GM21619 (cell line): ENCODE measurements around the gene TET2.

Experiments
- ATAC-seq: cut with Tn5 transposase; IDR thresholded peaks from one replicate; pipeline ENCODE4 v1.9.1; 2021; ENCODE audit not compliant: unreplicated experiment

The TET2 gene

DNA sequence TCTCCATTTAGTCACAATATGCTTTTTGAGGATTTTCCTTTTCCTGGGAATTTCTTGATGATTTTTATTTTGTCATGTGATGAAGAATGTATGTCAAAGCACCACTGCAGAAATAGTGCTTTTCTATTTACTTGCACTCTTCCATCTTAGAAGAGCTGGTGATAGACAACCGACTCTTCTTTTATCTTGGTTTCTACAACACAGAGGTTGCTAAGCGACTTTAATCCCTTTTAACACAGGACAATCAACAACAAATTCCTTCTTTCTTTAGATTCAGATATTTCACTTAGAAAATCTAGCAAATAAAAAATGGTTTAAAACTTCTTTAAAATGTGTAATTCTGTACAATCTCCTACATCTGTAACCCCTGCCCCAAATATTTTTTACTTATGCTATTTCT lies 34.6 kb downstream of the TET2 start:
- ATAC-seq: no peak

DNA sequence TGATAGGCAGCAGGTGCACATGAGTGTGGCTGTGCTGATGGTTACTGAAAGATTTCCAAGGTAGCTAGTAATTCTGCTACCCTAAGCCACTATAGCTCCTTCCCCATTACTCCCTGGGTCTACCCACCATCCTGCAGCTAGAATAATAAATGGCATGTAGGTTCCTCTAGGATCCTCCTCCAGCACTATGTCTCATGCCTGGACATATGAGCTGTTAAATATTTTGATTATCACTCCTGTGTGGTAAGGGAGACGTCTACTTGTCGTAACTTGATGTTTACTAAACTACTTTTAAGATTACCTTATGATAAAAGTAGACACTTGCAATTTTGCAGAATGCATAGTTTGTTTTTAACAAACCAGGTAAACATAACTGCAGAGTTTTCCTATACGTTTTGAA lies 35.5 kb downstream of the TET2 start:
- no peak for ATAC-seq

DNA sequence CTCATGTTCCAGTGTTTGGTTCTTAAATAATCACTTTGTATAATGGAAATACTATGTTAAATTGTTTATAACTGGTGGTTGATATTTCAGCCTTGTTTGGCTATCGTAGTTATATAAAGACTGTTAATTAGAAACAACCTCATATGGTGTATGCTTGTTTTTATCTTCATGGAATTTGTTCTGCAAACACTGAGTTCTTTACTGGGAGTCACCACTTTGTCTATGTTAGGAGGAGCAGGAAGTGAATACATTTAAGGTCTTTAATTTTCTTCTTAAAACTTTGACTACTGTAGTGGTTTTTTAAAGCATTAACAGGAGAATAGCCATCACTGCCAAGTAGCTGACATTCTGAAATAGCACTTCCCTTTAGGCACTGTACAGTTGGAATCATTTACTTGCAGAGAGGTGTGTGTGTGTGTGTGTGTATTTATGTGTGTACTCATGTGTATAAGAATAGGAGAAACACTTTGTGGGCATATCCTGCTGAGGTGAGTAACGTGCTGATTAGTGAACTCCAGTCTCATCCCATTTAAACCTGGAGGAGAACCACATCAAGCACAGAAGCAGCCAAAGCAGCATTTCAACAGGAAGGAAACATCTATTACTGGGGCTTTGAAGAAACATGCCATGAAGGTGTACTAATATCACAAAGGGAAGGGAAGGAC lies 37.8 kb downstream of the TET2 start:
- ATAC-seq: no peak

DNA sequence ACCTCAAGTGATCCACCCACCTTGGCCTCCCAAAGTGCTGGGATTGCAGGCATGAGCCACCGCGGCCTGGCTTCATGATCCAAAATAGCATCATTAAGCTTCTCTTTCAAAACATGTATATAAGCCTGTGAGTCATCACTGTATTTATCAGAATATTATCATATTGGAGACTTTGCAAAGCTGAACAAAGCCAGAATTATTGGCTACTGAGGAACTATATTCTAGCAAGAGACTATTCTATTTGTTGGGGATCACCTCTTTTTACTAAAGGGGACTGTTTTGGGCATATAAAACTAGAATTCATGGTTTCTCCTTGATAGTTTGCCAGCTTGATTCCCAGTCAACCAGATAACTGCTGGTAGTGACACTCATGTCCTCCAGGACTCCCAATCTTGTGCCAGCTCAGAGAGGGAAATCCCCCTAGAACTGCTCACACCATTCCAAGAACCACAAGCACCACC lies 40.1 kb downstream of the TET2 start:
- ATAC-seq: no peak

DNA sequence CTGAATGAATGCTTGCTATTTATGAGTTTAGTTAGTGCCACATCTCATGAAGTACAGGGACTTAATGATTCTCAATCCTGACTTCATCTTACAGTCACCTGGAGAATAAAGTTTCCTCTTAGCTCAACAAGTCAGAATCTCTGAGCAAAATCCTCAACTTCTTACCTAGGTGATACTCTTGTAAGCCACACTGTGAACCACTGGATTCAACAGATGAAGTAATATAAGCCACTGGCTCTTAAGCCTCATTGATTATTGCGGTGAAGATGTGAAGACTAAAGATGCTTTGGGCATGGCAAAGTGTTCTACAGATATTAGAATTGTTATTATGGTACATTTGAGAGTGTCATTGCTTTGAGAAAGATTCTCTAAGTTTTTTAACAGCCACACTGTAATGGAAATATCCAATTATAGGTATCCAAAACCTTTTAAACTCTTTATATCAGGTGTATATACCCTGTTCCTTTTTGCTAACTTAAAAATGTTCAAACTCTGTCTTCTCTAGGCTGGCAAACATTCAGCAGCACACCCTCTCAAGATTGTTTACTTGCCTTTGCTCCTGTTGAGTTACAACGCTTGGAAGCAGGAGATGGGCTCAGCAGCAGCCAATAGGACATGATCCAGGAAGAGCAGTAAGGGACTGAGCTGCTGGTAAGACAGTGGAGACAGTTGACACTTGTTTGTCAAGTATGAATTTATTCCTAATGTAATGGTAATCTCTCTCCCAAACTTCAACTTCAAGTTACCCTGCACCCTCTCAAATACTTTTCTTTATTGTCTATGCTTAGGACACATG lies 43.4 kb downstream of the TET2 start:
- no peak for ATAC-seq

DNA sequence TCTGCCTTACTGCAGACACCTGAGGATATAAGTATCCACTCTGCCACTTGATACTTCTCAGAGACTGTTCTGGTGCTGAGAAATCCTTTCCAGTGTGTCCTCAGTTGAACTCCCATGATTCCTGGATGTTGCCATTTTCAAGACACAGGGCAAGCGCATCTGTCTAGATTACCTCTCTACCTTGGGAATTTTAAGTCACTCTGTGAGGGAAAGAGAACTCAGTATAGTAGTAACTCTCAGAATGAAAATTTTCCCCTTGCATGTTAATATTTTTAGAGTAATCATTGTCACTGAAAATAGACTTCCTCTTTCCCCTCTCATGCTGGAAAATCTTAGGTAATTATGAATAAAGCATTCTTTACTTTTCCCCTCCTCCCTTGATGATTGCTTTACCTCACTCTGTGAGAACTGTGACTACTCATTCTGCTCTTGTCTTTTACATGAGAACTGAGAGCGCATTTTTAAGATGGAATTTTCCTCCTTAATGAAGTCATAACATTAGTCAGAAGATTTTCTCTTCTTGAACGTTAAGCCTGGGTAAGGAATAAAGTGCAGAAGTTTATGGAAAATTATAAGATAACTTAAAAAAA lies 45.0 kb downstream of the TET2 start:
- ATAC-seq: peak; percentile 49

DNA sequence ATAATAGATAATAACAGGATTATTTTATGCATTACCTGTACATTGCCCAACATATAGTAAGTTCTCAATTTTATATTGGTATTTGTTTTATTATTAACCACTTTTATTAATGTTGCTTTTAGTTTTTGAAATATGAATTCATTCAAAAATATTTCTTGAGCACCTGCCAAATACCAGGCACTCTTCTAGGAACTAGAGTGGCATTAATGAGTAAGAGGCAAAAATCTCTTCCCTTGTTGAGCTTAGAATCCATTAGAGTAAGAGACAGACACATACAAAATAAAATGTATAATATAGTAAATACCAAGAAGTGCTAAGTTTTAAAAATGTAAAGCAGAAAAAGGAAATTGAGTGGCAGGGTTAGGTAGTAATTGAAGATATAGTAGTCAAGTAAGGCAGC lies 45.8 kb downstream of the TET2 start:
- ATAC-seq: no peak

DNA sequence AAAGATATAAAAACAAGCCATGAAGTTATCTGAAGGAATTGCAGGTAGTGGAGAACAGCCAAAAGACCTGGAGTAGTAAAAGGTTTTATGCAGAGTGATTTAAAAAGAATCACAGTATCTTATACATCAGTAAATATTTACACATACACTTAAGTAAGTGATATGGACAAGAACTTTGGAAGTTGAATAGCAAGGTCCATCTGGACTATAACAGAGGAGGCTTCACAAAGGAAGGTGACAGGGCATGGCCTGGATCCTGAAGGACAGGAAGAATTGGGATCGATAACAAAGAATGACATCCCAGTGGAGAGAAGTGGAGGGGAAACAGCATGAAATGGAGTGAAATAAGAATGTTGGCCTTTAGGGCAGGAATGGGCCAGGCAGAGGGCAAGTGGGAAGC lies 46.2 kb downstream of the TET2 start:
- ATAC-seq: no peak

DNA sequence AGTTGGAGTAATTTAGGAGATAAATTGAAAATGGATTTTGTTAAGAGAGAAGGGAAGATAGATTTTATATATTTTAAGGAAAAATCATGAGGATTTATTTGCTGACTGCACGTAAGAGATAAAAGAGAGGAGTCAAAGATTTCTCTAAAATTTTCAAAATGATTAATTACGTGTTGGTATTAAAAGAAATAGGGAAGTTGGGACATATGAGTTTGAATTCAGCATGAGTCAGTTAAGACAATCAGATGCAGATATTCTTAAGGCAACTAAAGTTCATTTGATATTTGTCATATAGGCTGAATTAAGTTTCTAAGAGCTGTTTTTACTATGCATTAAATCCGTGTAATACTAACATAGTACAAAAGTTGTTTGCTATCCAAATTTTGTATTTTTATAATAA lies 46.9 kb downstream of the TET2 start:
- no peak for ATAC-seq

DNA sequence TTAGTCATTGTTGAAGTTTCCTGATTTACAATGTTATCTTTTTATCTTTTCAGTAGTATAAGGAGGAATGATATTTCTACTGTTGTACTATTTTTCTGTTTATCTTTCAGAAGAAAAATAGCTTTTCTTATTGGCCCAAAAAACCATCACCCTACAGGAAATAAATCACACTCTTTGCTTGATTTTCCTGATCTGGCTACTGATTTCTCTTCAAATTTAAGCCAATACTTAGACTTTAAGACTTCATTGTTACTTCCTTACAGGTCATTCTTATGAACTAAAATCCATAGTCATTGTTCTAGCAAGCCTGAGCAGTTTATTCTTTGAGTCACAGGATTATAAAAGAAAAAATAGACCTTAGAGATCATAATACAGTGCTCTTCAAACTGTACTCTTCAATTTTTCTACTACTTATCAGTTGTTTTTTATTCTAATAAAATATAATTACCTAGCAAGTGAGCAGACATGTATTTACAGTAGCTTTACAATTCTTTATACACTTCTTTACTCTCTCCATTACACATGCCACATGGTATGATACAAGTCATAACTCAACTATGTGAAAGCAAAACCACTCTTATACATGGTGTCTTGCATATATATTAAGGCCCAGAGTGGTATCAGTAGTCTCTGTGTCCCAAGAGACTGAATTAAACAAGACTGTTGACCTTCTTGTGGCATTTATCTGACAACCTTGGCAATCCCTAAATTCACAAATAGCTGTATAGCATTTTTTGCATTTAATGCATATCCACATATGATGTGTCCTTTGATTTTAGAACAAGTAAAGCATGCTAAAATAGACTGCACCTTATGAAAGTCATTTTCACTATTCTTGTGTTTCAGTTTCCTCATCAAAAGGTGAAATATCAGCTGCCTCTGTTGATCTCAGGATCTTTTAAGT lies 47.9 kb downstream of the TET2 start:
- ATAC-seq: peak; percentile 88

DNA sequence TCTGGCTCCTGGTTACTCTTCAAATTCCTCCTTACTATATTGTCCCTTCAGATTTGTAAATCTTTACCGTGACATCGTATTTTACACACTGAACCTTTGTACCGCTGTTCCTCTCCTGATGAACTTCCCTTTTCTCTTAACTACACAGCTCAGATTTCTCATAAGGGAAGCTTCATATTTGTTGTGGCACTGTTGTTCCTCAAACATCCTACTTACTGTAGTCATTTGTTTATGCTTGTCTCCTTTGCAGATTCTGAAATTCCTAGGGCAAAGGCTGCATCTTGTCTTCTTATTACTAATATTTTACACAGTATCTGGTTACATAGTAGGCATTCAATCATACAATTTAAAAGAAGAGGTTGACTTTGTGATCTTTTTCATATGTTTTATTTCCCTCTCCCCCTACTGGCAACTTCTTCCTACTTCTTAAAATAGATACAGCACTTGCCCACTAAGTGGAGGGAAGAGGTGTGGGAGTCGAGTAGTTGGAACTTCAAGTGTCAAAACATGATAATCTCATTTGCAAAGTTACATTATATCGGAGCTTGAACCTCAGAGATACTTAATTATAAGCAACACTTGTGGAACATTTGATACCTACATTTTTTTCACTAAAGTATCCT lies 50.0 kb downstream of the TET2 start:
- no peak for ATAC-seq

DNA sequence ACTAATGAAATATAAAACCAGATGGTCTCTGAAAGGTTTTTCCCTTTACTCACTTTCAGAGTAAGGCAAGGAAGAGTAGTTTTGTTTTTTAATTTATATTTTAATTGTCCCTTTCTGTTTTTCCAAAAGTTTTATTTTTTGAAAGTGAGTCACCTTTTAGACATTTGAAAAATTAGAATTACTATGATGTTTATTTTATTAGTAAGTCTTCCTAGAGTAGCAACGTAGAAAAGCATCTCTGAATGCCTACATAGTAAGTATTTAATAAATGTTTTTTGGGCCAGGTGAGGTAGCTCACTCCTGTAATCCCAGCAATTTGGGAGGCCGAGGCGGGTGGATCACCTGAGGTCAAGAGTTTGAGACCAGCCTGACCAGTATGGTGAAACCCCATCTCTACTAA lies 51.1 kb downstream of the TET2 start:
- no peak for ATAC-seq

DNA sequence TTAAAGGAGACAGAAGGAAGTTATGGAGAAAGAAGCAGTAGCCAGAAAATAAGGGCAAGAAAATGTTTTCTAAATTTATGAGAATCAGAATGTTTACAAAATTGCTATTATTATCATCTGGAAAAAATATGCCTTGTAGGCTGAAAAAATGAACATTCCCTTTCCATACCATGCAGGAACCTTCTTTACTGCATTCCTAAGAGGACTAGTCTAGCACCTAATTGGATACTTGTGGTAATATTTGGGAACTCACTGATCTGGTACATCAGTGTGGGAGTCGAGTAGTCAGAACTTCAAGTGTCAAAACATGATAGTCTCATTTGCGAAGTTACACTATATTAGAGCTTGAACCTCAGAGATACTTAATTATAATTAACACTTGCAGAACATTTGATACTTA lies 51.9 kb downstream of the TET2 start:
- ATAC-seq: no peak

DNA sequence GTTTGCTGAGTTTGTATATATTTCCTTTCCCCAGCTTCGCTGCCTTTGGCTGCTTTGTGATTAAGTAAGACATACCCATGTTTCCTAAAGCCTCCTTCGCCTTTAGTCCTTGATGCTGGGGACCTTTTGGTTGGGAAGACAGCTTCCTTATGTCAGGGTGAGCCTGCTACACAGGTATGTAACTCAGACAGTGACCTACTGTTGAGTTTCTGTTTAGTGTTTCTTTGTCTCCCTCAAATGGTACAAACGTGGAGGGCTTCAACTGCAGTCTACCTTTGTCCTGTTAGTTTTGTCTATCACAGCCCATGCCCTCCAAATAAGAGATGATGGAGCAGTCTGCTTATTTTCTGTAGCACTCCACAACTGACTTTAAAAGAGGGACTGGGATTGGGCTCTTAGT lies 59.5 kb downstream of the TET2 start:
- ATAC-seq: no peak

DNA sequence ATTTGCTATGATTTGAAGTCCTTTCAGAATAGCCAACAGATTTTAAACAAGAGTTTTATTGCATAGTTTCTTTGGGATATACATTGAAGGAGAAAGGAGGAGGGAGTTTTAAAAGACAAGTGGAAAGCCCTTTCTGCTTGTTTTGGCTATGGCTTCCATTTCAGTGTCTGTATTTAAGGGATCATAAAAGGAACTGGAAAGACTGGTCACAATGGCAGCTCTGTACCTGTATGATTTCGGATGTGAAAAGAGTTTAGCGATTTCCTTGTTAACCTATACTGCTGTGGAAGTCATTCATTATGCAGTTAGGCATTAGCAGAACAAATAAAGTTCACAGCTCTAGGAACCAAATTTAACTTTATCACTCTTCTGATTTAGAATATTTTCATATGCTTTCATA lies 60.7 kb downstream of the TET2 start:
- ATAC-seq: no peak

DNA sequence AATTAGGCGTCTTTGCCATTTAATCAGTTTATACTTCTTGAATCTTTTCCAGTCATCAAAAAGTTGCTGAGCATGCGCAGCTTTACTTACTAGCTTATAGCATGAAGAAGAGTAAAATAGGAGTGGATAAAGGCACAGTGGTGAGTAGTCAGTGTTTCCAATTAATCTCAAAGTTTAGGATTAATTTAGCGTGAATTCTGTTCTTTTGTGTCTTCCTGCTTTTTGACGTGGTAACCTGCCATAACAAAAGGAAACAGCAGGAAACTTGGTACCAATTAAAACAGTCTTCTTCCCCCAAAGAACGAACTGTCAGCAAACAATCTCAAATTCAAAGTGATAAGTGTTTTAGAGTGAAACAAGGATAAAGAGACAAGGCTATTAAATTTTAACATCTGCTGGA lies 61.9 kb downstream of the TET2 start:
- no peak for ATAC-seq

DNA sequence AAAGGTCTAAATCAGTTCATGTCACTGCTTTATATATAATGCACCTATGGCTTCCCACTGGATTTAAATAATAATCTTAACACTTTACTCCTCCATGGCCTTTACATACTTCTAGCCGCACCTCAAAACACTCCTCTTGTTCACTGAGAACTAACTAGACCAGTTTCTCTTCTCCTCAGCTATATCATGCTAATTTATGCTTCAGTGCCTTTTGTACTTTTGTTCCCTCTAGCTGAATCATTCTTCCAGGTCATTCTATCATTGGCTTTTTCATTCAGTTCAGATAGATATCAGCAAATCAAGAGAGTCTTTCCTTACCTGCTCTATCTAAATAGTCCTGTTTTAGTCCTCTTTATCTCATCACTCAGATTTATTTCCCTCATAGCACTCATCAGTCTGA lies 64.2 kb downstream of the TET2 start:
- no peak for ATAC-seq

DNA sequence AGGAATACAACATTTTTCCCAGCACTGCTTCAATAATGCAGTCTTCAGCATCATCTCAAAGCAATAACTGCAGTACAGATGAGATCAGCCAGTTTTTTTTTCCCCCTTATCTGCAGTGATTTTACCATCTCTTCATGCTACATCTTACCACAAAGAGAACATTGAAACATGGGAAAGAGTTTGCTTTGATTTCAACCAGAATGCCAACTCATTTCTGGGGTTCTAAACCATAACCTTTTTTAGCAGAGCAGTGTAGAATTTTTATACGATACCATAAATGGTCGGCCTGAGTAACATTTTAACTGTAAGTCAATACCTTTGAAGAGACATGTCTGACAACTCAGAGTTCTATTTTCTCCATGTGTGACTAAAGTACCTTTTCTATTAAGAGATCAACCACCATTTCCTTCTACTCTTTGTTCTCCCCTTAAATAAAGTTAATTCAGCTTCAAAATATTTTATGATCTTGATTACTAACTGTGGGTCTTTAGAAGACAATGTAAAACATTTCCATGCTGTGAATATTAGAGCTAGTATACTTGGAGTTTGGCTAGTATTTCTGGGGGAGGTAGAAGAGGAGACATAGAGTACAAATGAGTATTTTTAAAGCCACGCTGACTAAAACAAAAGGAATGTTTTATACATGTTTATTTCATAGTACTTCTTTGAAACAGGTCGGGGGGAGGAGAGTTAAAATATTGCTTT lies 69.1 kb downstream of the TET2 start:
- peak; percentile 59 for ATAC-seq

DNA sequence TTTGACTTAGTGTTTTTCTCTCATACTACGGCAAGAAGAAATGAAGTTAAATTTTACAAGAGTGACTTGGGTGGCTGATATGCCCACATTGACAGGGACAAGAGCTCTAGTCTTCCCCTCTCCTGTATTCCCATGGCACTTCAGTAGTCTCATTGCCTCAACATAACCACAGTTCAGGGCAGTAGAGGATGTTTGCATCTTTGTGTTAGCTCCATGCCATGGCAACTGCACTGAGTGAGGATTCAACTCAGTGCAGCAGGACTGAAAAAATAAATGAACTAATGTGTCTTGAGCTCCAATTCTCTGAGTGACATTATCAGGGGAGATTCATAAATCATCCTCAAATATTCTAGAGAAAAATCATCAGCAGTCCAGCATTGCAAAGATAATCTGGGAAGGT lies 78.8 kb downstream of the TET2 start:
- no peak for ATAC-seq

DNA sequence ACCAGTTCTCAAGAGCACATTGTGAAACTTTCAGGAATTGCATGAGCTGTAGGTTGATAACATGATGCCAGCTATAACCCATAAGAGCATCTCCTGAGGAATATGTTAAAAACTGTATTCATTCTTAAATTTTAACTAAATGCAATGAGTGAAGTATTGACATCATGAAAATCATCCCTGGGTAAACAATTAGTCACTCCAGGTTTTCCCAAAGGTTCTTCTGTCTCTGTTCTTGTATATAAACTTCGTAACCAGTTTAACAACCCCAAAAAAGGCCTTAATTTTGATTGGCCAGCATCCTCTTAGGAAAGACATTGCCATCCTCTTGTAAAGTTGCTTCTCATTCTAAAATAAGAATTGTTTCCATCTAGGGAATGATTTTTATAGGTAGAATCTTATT lies 80.4 kb downstream of the TET2 start:
- ATAC-seq: no peak
